ENCODE results near the gene SPATS2.
"Not testable (repeated sequence)": the region's sequence is repeated elsewhere in the genome, so short reads cannot be mapped to it uniquely, and the experiment has no call there.

Gene SPATS2

DNA sequence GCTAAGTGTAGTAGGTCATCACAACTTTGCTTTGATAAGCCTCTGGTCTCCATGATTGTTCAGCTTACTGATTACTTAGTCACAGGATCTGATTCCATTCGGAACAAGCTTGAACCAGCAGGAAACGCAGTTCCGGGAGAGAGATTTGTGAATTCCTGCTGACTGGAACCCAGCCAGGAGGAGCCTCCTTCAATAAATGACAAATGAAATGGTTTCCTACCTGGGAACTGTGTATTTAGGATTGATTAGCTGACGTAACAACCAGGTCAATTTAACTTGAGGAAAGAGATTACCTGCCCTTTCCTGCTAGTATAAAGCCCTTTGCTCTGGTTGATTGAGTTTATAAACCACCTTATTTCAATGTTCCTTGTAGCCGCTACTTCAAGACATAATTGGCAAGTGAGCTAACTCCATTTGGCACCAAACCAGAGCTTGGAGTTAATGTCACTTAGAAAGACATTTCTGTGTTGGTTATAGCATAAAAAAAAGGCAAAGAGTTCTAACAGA is 136.5 kb downstream of the SPATS2 start:
- ChIA-PET POLR2A (interaction anchor here (0.8 kb wide), 1 partner anchor 230 kb away, joined by 3 read pairs; no protein-coding TSS in a partner anchor), CTCF (interaction anchor here (1.0 to 5.1 kb wide), 7 partner anchors 10 to 162 kb away, joined by 3 to 26 read pairs (median 3); no protein-coding TSS in a partner anchor)
- no peaks in the 10 kb centered on the region for H3K27me3 ChIP-seq (replicated peaks in 2 of 5; ENCODE audit: control insufficient read depth in 4 of 5, insufficient read depth in 5 of 5, low read length in 4 of 5)
- H3K4me3 ChIP-seq (ENCODE audit: control insufficient read depth in 1 of 7, extremely low read depth in 1 of 7, insufficient read depth in 4 of 7, low read depth in 2 of 7, low read length in 6 of 7) = no peak overlapping the region
- no peaks in the 10 kb centered on the region for H3K9me3 ChIP-seq (ENCODE audit: control extremely low read depth in 1 of 5, control insufficient read depth in 4 of 5, insufficient read depth in 2 of 5, low read depth in 1 of 5, low read length in 4 of 5)
- WGBS (ENCODE audit: insufficient coverage) = 100% methylated on average over 2 of the region's 5 CpGs
- peaks cover 0 to 2% (median 0%) of the 10 kb centered on the region in 4 experiments for H3K4me1 ChIP-seq (ENCODE audit: control extremely low read depth in 1 of 4, control insufficient read depth in 4 of 4, insufficient read depth in 4 of 4, low read length in 3 of 4)
- no peak for DNase-seq
- H3K36me3 ChIP-seq (ENCODE audit: control insufficient read depth in 4 of 4, insufficient read depth in 4 of 4, low read length in 3 of 4) = peaks cover 0 to 17% (median 2%) of the 10 kb centered on the region in 4 experiments
- H3K27ac ChIP-seq (ENCODE audit: insufficient read depth in 1 of 2, low read depth in 1 of 2, low read length in 2 of 2, poor library complexity in 1 of 2, severe bottlenecking in 2 of 2) = no peak overlapping the region

DNA sequence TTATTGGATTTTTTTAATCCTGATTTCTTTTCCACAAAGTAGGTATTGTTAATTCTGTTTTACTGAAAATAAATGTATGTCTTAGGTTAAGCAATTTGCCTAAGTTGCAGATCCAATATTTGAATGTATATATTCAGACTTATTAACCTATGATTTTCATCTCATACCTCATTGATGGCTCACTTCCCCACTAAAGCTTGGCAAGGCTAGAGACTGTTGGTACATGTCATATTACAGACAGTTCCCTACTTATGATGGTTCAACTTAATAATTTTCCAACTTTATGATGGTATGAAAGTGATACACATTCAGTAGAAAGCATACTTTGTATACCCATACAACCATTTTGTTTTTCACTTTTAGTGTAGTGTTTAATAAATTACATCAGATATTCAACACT is 138.4 kb downstream of the SPATS2 start:
- H3K36me3 ChIP-seq (ENCODE audit: control insufficient read depth in 4 of 4, insufficient read depth in 4 of 4, low read length in 3 of 4) = peaks cover 0 to 10% (median 2%) of the 10 kb centered on the region in 4 experiments
- H3K27ac ChIP-seq (ENCODE audit: insufficient read depth in 1 of 2, low read depth in 1 of 2, low read length in 2 of 2, poor library complexity in 1 of 2, severe bottlenecking in 2 of 2) = no peak overlapping the region
- H3K9me3 ChIP-seq (ENCODE audit: control extremely low read depth in 1 of 5, control insufficient read depth in 4 of 5, insufficient read depth in 2 of 5, low read depth in 1 of 5, low read length in 4 of 5) = no peaks in the 10 kb centered on the region
- CTCF ChIA-PET = interaction anchor here (0.9 to 5.1 kb wide), 4 partner anchors 8 to 168 kb away, joined by 3 to 26 read pairs (median 10); no protein-coding TSS in a partner anchor
- no peak overlapping the region for H3K4me3 ChIP-seq (ENCODE audit: control insufficient read depth in 1 of 7, extremely low read depth in 1 of 7, insufficient read depth in 4 of 7, low read depth in 2 of 7, low read length in 6 of 7)
- DNase-seq = no peak
- no peaks in the 10 kb centered on the region for H3K27me3 ChIP-seq (replicated peaks in 2 of 5; ENCODE audit: control insufficient read depth in 4 of 5, insufficient read depth in 5 of 5, low read length in 4 of 5)
- peaks cover 0 to 2% (median 0%) of the 10 kb centered on the region in 4 experiments for H3K4me1 ChIP-seq (ENCODE audit: control extremely low read depth in 1 of 4, control insufficient read depth in 4 of 4, insufficient read depth in 4 of 4, low read length in 3 of 4)
- POLR2A ChIA-PET = interaction anchor here (0.5 kb wide), 1 partner anchor 8 kb away, joined by 3 read pairs; no protein-coding TSS in a partner anchor

DNA sequence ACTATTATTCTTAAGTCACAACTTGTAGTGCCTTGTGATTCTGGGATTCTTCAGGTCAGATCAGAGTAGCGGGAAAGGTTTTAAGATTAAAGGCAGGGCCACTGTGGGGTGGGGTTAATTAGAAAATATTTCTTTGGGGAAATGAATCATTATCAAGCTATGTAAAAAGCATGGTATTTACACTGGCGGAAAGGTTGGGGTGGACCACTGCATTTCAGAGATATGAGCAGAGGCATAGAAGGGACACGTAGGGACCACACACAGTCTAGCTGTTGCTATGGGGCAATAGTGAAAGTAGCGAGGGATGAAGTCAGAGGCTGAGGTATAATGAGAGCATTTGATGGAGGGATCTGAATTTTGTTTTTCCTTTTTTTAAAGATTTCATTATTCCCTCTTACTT is 139.9 kb downstream of the SPATS2 start:
- H3K4me3 ChIP-seq (ENCODE audit: control insufficient read depth in 1 of 7, extremely low read depth in 1 of 7, insufficient read depth in 4 of 7, low read depth in 2 of 7, low read length in 6 of 7) = no peak overlapping the region
- H3K36me3 ChIP-seq (ENCODE audit: control insufficient read depth in 4 of 4, insufficient read depth in 4 of 4, low read length in 3 of 4) = peaks cover 0 to 10% (median 0%) of the 10 kb centered on the region in 4 experiments
- CTCF ChIA-PET = interaction anchor here (1.0 to 5.1 kb wide), 2 partner anchors 11 to 149 kb away, joined by 3 to 26 read pairs; no protein-coding TSS in a partner anchor
- no peaks in the 10 kb centered on the region for H3K27me3 ChIP-seq (replicated peaks in 2 of 5; ENCODE audit: control insufficient read depth in 4 of 5, insufficient read depth in 5 of 5, low read length in 4 of 5)
- no peak overlapping the region for H3K27ac ChIP-seq (ENCODE audit: insufficient read depth in 1 of 2, low read depth in 1 of 2, low read length in 2 of 2, poor library complexity in 1 of 2, severe bottlenecking in 2 of 2)
- POLR2A ChIA-PET = interaction anchor here (0.6 kb wide), 1 partner anchor 92 kb away, joined by 5 read pairs; no protein-coding TSS in a partner anchor
- 100% methylated on average over 2 of the region's 4 CpGs for WGBS (ENCODE audit: insufficient coverage)
- no peak for DNase-seq
- H3K4me1 ChIP-seq (ENCODE audit: control extremely low read depth in 1 of 4, control insufficient read depth in 4 of 4, insufficient read depth in 4 of 4, low read length in 3 of 4) = no peaks in the 10 kb centered on the region
- H3K9me3 ChIP-seq (ENCODE audit: control extremely low read depth in 1 of 5, control insufficient read depth in 4 of 5, insufficient read depth in 2 of 5, low read depth in 1 of 5, low read length in 4 of 5) = no peaks in the 10 kb centered on the region

DNA sequence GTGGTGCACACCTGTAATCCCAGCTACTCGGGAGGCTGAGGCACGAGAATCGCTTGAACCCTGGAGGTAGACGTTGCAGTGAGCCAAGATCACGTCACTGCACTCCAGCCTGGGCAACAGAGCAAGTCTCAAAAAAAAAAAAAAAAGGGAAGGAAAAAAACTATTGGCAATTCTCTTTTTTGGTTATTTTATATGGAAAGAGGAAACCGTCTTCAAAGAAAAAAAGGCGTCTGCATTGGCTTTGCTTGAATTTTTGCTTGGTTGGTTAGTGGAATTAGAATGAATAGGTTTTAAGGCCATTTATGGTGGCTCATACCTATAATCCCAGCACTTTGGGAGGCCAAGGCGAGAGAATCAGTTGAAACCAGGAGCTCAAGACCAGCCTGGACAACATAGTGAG is 142.4 kb downstream of the SPATS2 start:
- H3K36me3 ChIP-seq (ENCODE audit: control insufficient read depth in 4 of 4, insufficient read depth in 4 of 4, low read length in 3 of 4); H3K4me3 ChIP-seq (ENCODE audit: control insufficient read depth in 1 of 7, extremely low read depth in 1 of 7, insufficient read depth in 4 of 7, low read depth in 2 of 7, low read length in 6 of 7); H3K9me3 ChIP-seq (ENCODE audit: control extremely low read depth in 1 of 5, control insufficient read depth in 4 of 5, insufficient read depth in 2 of 5, low read depth in 1 of 5, low read length in 4 of 5); DNase-seq; H3K27me3 ChIP-seq (replicated peaks in 2 of 5; ENCODE audit: control insufficient read depth in 4 of 5, insufficient read depth in 5 of 5, low read length in 4 of 5); H3K4me1 ChIP-seq (ENCODE audit: control extremely low read depth in 1 of 4, control insufficient read depth in 4 of 4, insufficient read depth in 4 of 4, low read length in 3 of 4); H3K27ac ChIP-seq (ENCODE audit: insufficient read depth in 1 of 2, low read depth in 1 of 2, low read length in 2 of 2, poor library complexity in 1 of 2, severe bottlenecking in 2 of 2): not testable (repeated sequence)
- CTCF ChIA-PET = interaction anchor here (0.8 to 12.7 kb wide), 7 partner anchors 13 to 223 kb away, joined by 3 to 270 read pairs (median 4); no protein-coding TSS in a partner anchor
- POLR2A ChIA-PET = interaction anchor here (0.6 kb wide), 1 partner anchor 26 kb away, joined by 4 read pairs; no protein-coding TSS in a partner anchor
- 100% methylated on average over 8 of the region's 8 CpGs for WGBS (ENCODE audit: insufficient coverage)

DNA sequence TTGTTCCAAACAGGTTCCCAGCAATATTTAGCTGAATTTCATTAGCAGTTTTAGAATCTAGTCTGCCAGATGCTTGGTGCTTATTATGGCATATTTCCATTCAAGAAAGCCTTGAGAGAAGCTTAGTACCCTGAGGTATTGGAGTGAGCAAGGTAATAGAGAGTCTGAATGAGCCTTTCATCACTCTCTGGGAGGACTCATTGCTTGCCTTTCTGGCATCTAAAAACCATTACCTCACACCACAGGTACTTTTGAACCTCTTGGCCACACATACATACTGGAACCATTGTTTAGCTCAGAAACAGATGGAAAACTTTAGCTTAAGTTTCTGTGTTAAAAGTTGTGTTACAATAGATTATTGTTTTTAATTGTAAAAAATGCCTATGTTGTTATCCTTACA is 144.1 kb downstream of the SPATS2 start:
- H3K27ac ChIP-seq (ENCODE audit: insufficient read depth in 1 of 2, low read depth in 1 of 2, low read length in 2 of 2, poor library complexity in 1 of 2, severe bottlenecking in 2 of 2) = no peak overlapping the region
- H3K27me3 ChIP-seq (replicated peaks in 2 of 5; ENCODE audit: control insufficient read depth in 4 of 5, insufficient read depth in 5 of 5, low read length in 4 of 5) = no peaks in the 10 kb centered on the region
- ChIA-PET CTCF (interaction anchor here (0.7 to 12.7 kb wide), 8 partner anchors 14 to 223 kb away, joined by 3 to 270 read pairs (median 4); no protein-coding TSS in a partner anchor), POLR2A (no interaction called here)
- H3K36me3 ChIP-seq (ENCODE audit: control insufficient read depth in 4 of 4, insufficient read depth in 4 of 4, low read length in 3 of 4) = peaks cover 0 to 3% (median 0%) of the 10 kb centered on the region in 4 experiments
- no peak overlapping the region for H3K4me3 ChIP-seq (ENCODE audit: control insufficient read depth in 1 of 7, extremely low read depth in 1 of 7, insufficient read depth in 4 of 7, low read depth in 2 of 7, low read length in 6 of 7)
- no peaks in the 10 kb centered on the region for H3K9me3 ChIP-seq (ENCODE audit: control extremely low read depth in 1 of 5, control insufficient read depth in 4 of 5, insufficient read depth in 2 of 5, low read depth in 1 of 5, low read length in 4 of 5)
- no peak for DNase-seq
- no peaks in the 10 kb centered on the region for H3K4me1 ChIP-seq (ENCODE audit: control extremely low read depth in 1 of 4, control insufficient read depth in 4 of 4, insufficient read depth in 4 of 4, low read length in 3 of 4)

DNA sequence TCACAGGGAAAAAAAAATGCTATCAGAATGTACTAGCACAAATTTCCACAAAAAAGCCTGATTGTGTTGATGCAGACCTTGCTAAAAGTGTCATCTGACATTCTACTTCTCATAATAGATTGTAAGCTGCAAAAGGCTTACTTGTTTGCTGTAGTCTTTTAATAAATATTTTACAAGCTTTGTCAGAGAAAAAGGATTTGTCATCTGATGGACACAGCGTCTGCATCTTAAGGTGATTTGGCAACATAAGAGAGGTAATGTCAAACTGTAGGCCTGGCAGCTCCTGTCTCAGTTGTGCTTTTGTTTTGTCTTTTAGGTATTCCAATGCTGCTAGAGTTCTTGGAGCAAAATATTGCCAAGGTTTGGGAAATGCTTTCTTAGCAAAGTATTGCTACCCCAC is 145.3 kb downstream of the SPATS2 start:
- H3K36me3 ChIP-seq (ENCODE audit: control insufficient read depth in 4 of 4, insufficient read depth in 4 of 4, low read length in 3 of 4) = peaks cover 0 to 3% (median 0%) of the 10 kb centered on the region in 4 experiments
- no peak for DNase-seq
- H3K4me3 ChIP-seq (ENCODE audit: control insufficient read depth in 1 of 7, extremely low read depth in 1 of 7, insufficient read depth in 4 of 7, low read depth in 2 of 7, low read length in 6 of 7) = no peak overlapping the region
- H3K27ac ChIP-seq (ENCODE audit: insufficient read depth in 1 of 2, low read depth in 1 of 2, low read length in 2 of 2, poor library complexity in 1 of 2, severe bottlenecking in 2 of 2) = no peak overlapping the region
- no peaks in the 10 kb centered on the region for H3K27me3 ChIP-seq (replicated peaks in 2 of 5; ENCODE audit: control insufficient read depth in 4 of 5, insufficient read depth in 5 of 5, low read length in 4 of 5)
- no peaks in the 10 kb centered on the region for H3K9me3 ChIP-seq (ENCODE audit: control extremely low read depth in 1 of 5, control insufficient read depth in 4 of 5, insufficient read depth in 2 of 5, low read depth in 1 of 5, low read length in 4 of 5)
- POLR2A ChIA-PET = no interaction called here
- WGBS (ENCODE audit: insufficient coverage) = 100% methylated on average over 1 of the region's 1 CpG
- H3K4me1 ChIP-seq (ENCODE audit: control extremely low read depth in 1 of 4, control insufficient read depth in 4 of 4, insufficient read depth in 4 of 4, low read length in 3 of 4) = no peaks in the 10 kb centered on the region
- CTCF ChIA-PET = interaction anchor here (0.9 to 12.7 kb wide), 10 partner anchors 8 to 222 kb away, joined by 3 to 270 read pairs (median 8); no protein-coding TSS in a partner anchor

DNA sequence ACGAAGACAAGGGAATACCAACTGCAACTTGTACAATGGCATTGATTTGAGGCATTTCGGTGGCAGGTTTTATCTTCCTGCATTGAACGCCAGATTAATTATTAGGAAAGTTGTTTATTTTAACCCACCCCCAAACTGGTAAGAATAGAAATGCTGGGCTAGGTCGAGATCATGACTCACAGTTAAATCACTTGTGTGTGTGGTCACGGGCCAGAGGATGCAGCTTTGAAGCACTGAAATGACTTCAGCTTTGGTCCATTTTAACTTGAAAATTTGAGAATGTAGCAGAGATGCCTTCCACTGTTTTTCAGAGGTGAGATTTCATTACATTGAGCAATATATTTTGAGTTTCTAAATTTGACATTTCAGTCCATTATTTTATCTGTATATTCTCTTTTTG is 148.0 kb downstream of the SPATS2 start:
- Histone ChIP-seq H3K36me3 (ENCODE audit: control insufficient read depth in 4 of 4, insufficient read depth in 4 of 4, low read length in 3 of 4) (peaks cover 0 to 3% (median 0%) of the 10 kb centered on the region in 4 experiments), H3K9me3 (ENCODE audit: control extremely low read depth in 1 of 5, control insufficient read depth in 4 of 5, insufficient read depth in 2 of 5, low read depth in 1 of 5, low read length in 4 of 5) (no peaks in the 10 kb centered on the region), H3K4me3 (ENCODE audit: control insufficient read depth in 1 of 7, extremely low read depth in 1 of 7, insufficient read depth in 4 of 7, low read depth in 2 of 7, low read length in 6 of 7) (no peak overlapping the region), H3K4me1 (ENCODE audit: control extremely low read depth in 1 of 4, control insufficient read depth in 4 of 4, insufficient read depth in 4 of 4, low read length in 3 of 4) (no peaks in the 10 kb centered on the region), H3K27ac (ENCODE audit: insufficient read depth in 1 of 2, low read depth in 1 of 2, low read length in 2 of 2, poor library complexity in 1 of 2, severe bottlenecking in 2 of 2) (no peak overlapping the region), H3K27me3 (replicated peaks in 2 of 5; ENCODE audit: control insufficient read depth in 4 of 5, insufficient read depth in 5 of 5, low read length in 4 of 5) (no peaks in the 10 kb centered on the region)
- DNase-seq = peak in 1 of 3 donors; percentile 10
- ChIA-PET CTCF (interaction anchor here (1.1 to 12.7 kb wide), 13 partner anchors 8 to 225 kb away, joined by 3 to 270 read pairs (median 7); partner anchors contain the start of genes KCNH3 and SPATS2), POLR2A (no interaction called here)
- 98% methylated on average over 5 of the region's 5 CpGs for WGBS (ENCODE audit: insufficient coverage)

Data from common myeloid progenitor, CD34-positive (primary cell).